ENCODE data around the gene SLC11A2.

SLC11A2 gene

DNA sequence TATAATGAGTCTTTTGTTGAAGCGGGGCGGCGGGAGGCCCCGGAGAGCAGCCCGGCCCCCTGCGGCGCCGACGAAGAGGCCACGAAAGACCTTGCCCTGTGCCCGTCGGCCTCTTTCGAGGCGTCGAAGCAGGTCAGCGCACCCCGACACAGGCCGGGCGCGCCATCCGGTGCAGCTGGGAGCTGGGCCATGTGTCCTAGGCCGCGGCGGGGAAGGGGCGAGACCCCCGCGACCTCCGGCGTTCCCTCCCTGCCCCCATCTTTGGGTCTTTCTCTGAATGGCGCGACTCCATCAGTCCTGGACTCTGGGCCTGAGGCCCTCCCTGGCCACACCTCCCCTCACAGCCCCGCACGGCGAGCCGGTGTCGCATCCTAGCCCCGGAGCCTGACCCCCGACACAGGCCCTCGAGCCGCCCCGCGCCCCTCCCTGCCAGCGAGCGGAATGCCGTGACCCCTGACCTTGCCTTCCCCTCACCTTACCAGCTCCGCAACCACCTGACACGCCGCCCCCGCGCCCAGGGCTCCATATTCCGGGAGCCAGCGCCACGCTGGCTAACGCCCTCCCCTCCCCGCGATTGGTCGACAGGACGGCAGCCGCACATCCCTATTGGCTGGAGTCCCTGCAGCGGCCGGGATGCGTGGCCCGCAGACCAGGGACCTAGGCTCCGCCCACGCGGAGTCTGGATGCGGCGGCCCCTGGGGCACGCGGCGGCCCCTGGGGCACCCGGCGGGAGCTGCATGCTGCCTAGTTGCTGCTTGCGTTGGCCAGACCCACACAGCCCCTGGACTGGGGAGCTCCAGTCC is at the start of gene SLC11A2:
Gene SLC11A2, minus strand, starts transcription at position 549 of the 803 bp plus-strand sequence. CDS start 15,656 bp downstream, outside the sequence.
- peak; percentile 95 for DNase-seq

- DNase-seq: no peak
Measured at GRCh38 chr12:51075390-51075789, 49.2 kb upstream of the SLC11A2 start.

GRCh38 chr12:51071663-51072062 is 45.5 kb upstream of the SLC11A2 start:
- no peak for DNase-seq

DNA sequence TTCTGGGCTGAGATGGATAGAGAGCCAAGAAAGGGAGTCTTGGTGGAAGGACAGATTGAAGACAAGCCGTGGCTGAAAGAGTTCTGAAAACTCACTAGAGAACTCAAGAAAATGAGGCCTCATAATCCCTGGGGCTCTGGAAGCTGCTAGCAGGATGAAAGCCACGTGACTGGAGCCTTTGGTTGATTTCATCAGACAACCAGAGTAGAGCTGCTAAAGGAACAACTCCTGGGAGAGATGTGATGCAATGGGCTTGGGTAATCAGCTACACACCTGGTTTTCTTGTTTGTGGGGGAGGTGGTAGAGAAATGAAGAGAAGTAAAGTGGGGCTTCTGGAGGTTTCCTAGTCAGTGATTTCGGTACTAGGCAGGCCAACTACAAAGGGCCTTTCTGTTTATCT is 43.8 kb upstream of the SLC11A2 start:
- DNase-seq: no peak

DNA sequence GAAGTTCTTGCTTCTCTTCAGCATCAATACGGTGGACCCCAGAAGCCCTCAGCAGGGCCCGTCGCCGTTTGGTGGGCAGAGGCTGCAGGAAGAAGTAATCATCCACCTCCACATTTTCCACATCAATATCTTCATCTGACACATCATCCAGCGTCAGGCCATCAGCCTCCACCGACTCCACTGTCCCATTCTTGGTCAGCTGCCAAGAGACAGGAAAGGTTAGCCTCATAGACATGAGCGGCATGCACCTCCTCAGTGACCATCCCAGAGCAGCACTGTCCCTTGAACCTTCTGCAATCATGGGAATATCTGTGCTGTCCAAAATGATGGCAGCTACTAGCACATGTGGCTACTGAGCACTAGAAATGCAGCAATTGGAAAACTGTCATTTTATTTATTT is 41.6 kb upstream of the SLC11A2 start:
- DNase-seq: no peak

DNA sequence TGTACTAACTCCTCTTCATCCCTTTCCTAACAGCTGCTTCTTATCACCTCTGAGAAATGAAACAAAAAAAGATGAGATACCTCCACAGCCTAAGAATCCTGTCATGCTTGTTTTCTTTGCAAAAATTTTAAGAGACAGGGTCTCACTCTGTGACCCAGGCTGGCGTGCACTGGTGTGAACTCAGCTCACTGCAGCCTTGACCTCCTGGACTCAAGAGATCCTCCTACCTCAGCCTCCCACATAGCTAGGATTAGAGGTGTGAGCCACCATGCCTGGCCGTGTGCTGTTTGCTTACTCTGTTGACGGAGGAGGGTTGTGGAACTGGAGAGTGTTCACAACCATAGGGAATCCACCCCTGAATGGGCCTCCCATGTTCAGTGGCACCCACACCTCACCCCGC is 41.0 kb upstream of the SLC11A2 start:
- DNase-seq: no peak

GRCh38 chr12:51065530-51065929 is 39.3 kb upstream of the SLC11A2 start:
- no peak for DNase-seq

- no peak for DNase-seq
Measured at GRCh38 chr12:51062631-51063397, 36.6 kb upstream of the SLC11A2 start.

DNA sequence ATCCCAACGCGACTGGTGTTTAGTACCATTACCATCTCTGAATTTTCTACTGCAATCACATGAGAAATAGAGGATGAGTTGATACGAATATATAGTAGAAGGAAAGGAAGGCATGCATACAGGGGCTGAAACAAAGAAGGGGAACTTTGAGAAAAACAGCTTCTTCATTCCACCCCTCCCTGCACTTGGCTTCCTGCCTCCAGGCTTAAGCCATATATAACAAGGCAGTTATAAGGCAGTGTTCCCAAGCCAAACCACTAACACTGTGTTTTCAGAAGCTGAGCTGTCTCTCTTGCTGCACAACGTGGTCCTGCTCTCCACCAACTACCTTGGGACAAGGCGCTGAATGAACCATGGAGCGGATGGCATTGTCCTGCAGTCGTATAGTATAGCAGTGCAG is 32.9 kb upstream of the SLC11A2 start:
- DNase-seq: peak; percentile 42

GRCh38 chr12:51056242-51056641 is 30.1 kb upstream of the SLC11A2 start:
- no peak for DNase-seq

GRCh38 chr12:51055060-51055459 is 28.9 kb upstream of the SLC11A2 start:
- no peak for DNase-seq

GRCh38 chr12:51051787-51052186 is 25.6 kb upstream of the SLC11A2 start:
- DNase-seq: no peak

- no peak for DNase-seq
Measured at GRCh38 chr12:51049525-51049924, 23.3 kb upstream of the SLC11A2 start.

DNA sequence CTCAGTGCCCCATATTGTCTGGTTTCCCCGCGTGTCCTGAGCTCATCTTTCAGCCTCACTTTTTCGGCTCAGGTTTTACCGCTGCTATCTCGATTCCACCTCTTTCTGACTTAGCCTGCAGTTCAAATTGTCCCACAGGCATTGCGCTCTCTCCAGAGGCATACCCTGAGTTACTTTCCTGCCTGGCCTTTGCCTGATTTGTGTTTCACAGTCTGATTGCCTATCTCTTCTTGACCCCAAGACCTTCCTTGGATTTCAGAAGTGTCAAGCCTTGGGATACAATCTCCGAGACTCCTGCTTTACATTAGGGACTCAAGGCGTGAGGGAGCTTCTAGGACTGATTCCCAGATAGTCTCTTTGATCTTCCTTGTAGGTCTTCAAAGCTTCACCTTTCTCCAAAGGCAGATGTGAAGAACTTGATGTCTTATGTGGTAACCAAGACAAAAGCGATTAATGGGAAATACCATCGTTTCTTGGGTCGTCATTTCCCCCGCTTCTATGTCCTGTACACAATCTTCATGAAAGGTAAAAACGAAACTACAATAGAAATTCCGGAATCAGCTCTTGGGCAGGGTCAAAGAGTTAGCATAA is 22.6 kb upstream of the SLC11A2 start:
- no peak for DNase-seq

- peak; percentile 96 for DNase-seq
Measured at GRCh38 chr12:51047655-51048540, 21.7 kb upstream of the SLC11A2 start, which contains the start of gene LETMD1. TSS of gene LETMD1 (plus strand) at chr12:51048327. CDS start at chr12:51048357, 30 bp downstream.

DNA sequence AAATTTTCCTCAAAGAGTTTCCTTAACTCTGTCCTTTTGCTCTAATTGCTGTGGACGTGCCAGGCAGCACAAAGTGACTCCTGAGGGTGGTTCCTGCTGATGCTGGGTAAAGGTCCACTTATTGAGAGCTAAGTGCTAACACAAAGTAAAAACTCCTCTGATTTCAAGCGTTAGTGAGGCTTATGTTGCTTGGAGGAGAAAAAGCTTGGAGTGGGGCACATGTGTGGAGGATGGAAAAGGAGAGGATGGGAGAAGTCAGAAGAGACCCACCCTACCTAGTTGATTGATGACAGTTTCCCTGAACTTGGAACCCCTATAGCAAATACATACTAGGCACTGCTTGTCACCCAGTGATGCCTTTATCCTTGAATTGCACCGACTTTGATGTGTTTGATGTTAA is 10.1 kb upstream of the SLC11A2 start:
- no peak for DNase-seq

GRCh38 chr12:51033457-51034089 is 7.4 kb upstream of the SLC11A2 start:
- DNase-seq: no peak

GRCh38 chr12:51033048-51033447 is 6.9 kb upstream of the SLC11A2 start:
- no peak for DNase-seq

DNA sequence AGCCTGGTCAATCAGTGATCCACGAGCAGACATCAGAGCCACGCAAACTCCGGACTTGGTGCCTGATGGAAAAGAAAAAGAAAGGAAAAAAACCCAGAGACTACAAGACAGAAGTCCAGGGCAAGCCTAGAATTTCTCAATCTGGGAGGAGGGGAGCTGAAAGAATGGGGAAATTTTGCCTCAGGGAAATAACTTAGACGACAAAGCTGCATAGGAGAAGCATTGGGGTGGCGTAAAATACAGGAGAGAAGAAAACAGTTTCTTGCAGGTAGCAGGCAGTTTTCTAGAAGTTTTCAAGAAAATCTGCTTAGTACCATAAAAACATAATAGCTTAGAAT is 2.6 kb upstream of the SLC11A2 start:
- no peak for DNase-seq

DNA sequence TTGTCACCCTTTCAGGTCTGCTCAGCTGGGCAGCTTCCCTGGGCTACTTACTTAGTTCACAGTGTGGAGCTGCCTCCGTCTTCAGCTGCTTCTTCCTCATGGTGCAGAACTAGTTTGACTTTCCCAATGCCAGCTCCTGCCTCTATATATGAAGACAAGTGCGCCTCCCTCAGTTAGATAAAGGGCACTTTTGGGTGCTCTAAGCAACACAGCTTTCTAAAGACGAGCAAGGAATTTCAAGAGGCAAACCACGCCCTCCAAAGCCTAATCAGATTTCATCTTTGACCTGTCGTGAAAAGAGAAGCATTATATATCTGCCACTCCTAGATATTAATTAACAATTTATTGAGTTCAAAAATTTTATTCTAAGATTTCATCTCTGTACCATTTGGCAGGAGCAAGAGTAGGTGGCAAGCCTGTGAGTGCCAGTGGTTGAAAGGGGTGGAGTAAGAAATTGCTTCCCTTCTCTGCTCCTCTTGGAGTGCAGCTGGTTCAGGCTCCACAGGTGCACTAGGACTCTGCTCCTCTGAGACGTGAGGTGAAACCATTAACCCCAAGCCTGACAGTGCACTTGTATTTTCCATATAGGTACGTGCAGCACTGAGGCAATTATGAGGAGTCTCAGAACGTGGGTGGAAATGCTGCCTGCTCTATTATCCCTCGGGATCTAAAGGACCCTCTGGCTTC is 2.1 kb upstream of the SLC11A2 start:
- DNase-seq: no peak

DNA sequence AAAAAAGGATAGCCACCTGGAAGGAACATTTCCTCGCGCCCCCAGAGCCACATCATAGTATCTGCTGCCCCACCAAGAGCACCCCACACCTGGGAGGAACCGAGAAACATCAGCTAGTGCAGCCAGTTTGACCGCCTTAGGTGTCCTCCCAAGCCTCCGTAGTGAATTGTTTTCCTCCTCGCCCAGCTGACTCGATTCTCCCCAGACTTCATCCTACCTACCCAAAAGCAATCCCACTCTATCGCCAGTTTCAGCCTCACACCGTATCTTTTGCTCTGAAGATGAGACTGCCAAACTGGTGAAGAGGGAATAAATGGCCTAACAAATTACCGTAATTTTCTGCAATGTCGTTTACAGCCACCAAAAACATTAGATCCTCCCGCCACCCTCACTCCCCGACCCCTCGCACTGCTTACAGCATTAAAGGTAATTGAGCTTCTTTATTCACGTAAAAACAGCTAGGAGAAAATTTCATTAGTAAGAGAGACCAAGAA is 1.2 kb upstream of the SLC11A2 start:
- no peak for DNase-seq

Measured in left hindlimb (tissue), 1 donor.